ENCODE data around the gene RPS21. TPM values are rescaled to one million over a fixed set of nuclear protein-coding genes. Genes with fewer than 3 reads are reported as not detected.
A peak's percentile ranks its signal among the peaks of the same experiment; 100 is the strongest.

RPS21 gene
- total RNA-seq, 1 donor from 2014 or later = 1,935 TPM

DNA sequence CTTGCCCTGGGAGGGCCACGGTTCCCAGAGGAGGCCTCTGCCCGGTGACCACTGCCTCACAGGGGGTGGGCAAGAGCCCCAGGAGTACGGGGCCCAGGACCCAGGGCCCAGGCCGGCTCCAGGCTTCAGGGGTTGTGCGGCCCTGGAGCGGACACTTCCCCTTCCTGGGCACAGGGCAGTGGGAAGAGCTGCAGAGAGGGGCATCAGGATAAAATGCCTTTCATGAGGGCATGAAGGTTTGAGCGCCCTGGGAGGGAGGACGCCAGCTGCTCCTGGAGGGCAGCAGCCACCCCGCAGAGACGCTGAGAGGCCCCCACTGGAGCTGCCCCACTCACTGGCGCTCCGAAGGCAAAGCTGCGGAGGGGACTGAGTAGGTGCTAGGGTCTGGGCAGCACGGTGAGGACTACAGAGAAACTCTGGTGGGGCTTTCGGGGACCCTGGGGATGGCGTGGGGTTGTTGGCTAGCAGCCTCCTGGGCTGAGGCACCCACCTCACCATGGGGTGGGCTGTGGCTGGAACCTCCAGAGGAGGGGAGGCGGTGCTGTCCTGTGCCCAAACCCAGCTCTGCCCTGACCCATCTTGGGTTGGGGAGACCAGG is 30.2 kb upstream of the RPS21 start:
- peaks cover 93% of the 10 kb centered on the region for H3K4me1 ChIP-seq
- H3K4me3 ChIP-seq = peak overlapping the region; percentile 3 to 34
- H3K27ac ChIP-seq = peak overlapping the region; percentile 79
- DNase-seq (ENCODE audit: extremely low spot score in 2 of 2) = no peak
- no peaks in the 10 kb centered on the region for H3K27me3 ChIP-seq
- intact Hi-C loops (cut with DNase I) = no loop called here
- TF ChIP-seq POLR2AphosphoS5 (IDR thresholded peaks at IDR 0.05; ENCODE audit: insufficient read depth in 1 of 2, low read depth in 1 of 2) (no peak), POLR2A (IDR thresholded peaks at IDR 0.05) (no peak)
- TF ChIP-seq, protein P1, sequence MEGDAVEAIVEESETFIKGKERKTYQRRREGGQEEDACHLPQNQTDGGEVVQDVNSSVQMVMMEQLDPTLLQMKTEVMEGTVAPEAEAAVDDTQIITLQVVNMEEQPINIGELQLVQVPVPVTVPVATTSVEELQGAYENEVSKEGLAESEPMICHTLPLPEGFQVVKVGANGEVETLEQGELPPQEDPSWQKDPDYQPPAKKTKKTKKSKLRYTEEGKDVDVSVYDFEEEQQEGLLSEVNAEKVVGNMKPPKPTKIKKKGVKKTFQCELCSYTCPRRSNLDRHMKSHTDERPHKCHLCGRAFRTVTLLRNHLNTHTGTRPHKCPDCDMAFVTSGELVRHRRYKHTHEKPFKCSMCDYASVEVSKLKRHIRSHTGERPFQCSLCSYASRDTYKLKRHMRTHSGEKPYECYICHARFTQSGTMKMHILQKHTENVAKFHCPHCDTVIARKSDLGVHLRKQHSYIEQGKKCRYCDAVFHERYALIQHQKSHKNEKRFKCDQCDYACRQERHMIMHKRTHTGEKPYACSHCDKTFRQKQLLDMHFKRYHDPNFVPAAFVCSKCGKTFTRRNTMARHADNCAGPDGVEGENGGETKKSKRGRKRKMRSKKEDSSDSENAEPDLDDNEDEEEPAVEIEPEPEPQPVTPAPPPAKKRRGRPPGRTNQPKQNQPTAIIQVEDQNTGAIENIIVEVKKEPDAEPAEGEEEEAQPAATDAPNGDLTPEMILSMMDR (IDR thresholded peaks at IDR 0.05) = no peak
- no peaks in the 10 kb centered on the region for H3K9me3 ChIP-seq
- no peaks in the 10 kb centered on the region for H3K36me3 ChIP-seq

DNA sequence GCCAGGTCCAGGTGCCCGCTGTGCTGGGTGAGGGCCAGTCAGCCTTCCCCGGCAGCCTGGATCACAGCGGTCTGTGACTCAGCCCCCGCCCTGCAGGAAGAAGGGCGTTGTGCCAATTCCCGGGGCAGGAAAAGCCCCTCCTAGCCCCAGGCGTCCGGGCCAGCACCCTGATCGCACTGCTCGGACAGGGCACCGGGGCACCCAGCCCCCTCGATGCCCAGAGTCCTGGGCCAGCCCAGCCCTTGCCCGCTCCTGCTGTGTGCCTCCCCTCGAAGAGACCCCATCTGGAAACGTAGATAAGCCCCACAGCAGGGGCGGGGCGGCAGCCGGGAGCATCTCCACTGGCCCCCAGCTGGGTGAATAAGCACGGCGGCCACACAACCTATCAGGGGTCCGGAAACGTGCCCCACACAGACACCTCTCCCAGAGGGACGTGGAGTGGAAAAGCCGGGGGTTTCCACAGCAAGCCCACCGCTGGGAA is 29.7 kb upstream of the RPS21 start:
- no peak for DNase-seq (ENCODE audit: extremely low spot score in 2 of 2)
- Histone ChIP-seq H3K4me3 (peak overlapping the region; percentile 3 to 34), H3K27ac (peak overlapping the region; percentile 79), H3K9me3 (no peaks in the 10 kb centered on the region), H3K27me3 (no peaks in the 10 kb centered on the region), H3K4me1 (peaks cover 95% of the 10 kb centered on the region), H3K36me3 (no peaks in the 10 kb centered on the region)
- intact Hi-C loops (cut with DNase I) = no loop called here
- TF ChIP-seq POLR2A (IDR thresholded peaks at IDR 0.05) (no peak), POLR2AphosphoS5 (IDR thresholded peaks at IDR 0.05; ENCODE audit: insufficient read depth in 1 of 2, low read depth in 1 of 2) (no peak)
- TF ChIP-seq, protein P1 (IDR thresholded peaks at IDR 0.05) = no peak

DNA sequence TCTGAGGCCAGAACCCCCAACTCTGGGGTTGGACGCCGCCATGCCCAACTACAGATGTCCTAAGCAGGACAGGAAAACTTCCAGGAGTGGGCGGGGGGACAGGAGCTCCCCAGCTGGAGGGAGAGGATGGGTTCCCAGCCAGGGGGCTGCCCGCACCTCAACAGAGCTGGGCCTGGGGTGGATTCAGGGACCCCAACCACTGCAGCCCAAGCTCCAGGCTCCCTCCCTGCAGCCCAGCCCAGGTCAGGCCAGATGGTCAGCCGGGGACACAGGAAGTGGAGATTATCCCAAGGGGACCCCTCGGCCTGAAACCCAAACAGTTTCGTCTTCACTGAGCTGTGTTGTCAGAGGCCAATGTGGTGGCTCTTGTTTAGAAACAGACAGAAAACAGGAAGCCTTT is 29.2 kb upstream of the RPS21 start:
- Histone ChIP-seq H3K36me3 (no peaks in the 10 kb centered on the region), H3K27ac (peak overlapping the region; percentile 79), H3K9me3 (no peaks in the 10 kb centered on the region), H3K4me1 (peaks cover 95% of the 10 kb centered on the region), H3K4me3 (peak overlapping the region in 1 of 2 donors; percentile 34), H3K27me3 (no peaks in the 10 kb centered on the region)
- DNase-seq (ENCODE audit: extremely low spot score in 2 of 2) = no peak
- TF ChIP-seq POLR2AphosphoS5 (IDR thresholded peaks at IDR 0.05; ENCODE audit: insufficient read depth in 1 of 2, low read depth in 1 of 2) (no peak), POLR2A (IDR thresholded peaks at IDR 0.05) (no peak)
- TF ChIP-seq, protein P1 (IDR thresholded peaks at IDR 0.05) = no peak
- intact Hi-C loops (cut with DNase I) = no loop called here

DNA sequence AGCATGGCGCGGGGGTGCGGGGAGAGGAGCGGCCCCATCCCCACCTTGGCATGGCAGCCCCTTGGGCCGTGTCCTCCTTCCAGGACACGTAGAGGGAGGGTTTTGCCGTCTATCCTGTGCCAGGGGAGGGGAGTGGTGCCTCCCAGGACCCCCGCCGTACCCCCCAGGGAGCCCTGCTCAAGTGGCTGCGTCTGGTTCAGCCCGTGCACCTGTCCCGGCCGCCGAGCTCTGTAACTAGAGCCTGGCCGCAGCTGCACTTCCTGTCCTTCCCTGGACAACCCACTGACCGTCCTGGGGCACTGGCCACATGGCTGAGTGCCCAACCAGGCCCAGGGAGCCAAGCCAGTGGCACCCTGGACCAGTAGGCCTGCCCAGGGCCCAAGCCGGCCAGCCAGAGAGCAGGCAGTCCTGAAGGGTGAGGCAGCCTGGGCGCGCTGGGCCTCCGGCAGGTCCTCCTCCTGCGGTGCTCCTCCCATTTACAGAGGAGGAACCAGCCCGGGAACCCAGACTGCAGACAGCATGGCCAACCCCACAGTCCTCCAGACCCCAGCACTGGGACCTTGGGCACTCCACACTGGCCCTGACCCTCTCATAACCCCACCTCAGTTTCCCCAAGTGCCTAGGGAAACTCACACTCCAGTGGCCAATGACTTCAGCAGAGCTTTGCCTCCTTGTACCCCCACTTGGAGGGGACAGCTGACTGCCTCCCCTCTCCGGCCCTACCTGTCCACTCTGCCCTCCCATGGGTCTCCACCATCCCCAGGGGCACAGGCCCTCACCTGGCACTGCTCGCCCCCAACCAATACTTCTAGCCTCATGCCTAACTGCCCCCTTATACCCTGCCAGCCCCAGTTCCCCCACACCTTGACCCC is 28.5 kb upstream of the RPS21 start:
- peak overlapping the region; percentile 79 for H3K27ac ChIP-seq
- H3K4me3 ChIP-seq = no peak overlapping the region
- H3K36me3 ChIP-seq = no peaks in the 10 kb centered on the region
- H3K4me1 ChIP-seq = peaks cover 95% of the 10 kb centered on the region
- no peak for DNase-seq (ENCODE audit: extremely low spot score in 2 of 2)
- H3K27me3 ChIP-seq = no peaks in the 10 kb centered on the region
- intact Hi-C loops (cut with DNase I) = no loop called here
- H3K9me3 ChIP-seq = no peaks in the 10 kb centered on the region
- TF ChIP-seq, protein P1 (IDR thresholded peaks at IDR 0.05) = no peak
- no peak for TF ChIP-seq POLR2AphosphoS5 (IDR thresholded peaks at IDR 0.05; ENCODE audit: insufficient read depth in 1 of 2, low read depth in 1 of 2)
- no peak for TF ChIP-seq POLR2A (IDR thresholded peaks at IDR 0.05)

Measured in vagina (tissue), 2 donors.